RWPE1 (cell line): ENCODE data around the gene PPP1CA.
"Not testable (repeated sequence)": the region's sequence is repeated elsewhere in the genome, so short reads cannot be mapped to it uniquely, and the experiment has no call there.

ENCODE experiments used
- CTCF ChIA-PET: fragments of 350-600 bp; sonication (Branson Sonifier 250); formaldehyde crosslinking; extraction: SDS; loops from one replicate; lab custom pipeline; 2021; lab: Yijun Ruan, JAX
- POLR2A ChIA-PET: fragments of 400-600 bp; formaldehyde crosslinking; extraction: SDS; loops from one replicate; lab custom pipeline; 2020; ENCODE audit warnings: antibody characterized with exemption; ENCODE audit not compliant: low non-redundant PET; lab: Yijun Ruan, JAX
- DNase-seq: peaks from one replicate; pipeline ENCODE4 v3.0.0; 2012; ENCODE audit warnings: low spot score
- H3K27ac ChIP-seq: fragments of 450-650 bp; 2 replicates; pipeline ENCODE4 v1.5.1; 2017
- CTCF ChIP-seq: fragments of 450-650 bp; conservative IDR thresholded peaks from 2 replicates; pipeline ENCODE4 v1.5.1; 2017; ENCODE audit warnings: low read depth, mild to moderate bottlenecking

The PPP1CA gene

DNA sequence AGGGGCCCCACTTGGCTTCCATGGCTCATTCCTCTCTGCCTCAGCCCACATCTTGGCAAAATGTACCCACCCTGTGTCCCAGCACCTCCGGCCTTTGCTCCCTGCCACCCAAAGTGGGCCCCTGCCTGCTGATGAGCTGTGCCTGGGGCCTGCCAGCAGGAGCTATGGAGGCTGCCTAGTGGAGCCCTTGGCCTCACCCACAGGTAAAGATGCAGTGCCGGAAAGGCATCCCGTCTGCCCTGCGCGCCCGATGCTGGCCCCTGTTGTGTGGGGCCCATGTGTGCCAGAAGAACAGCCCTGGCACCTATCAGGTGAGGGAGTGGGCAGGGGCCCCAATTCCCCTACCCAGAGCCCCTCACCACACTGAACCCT is 3.5 kb upstream of the PPP1CA start:
- ChIA-PET CTCF (interaction anchor here (0.5 kb wide), 1 partner anchor 76 kb away, joined by 3 read pairs; no protein-coding TSS in a partner anchor), POLR2A (interaction anchor here (0.7 kb wide), 1 partner anchor 51 kb away, joined by 3 read pairs; no protein-coding TSS in a partner anchor)
- peak overlapping the region; percentile 94; the same call in 1 of the 2 replicates for H3K27ac ChIP-seq
- no peak for TF ChIP-seq CTCF
- DNase-seq, result no peak

- peak overlapping the region; percentile 94 for H3K27ac ChIP-seq
- TF ChIP-seq CTCF, result no peak
- CTCF ChIA-PET, result interaction anchor here (0.5 to 0.7 kb wide), 2 partner anchors 8 to 76 kb away, joined by 3 read pairs; no protein-coding TSS in a partner anchor
- no peak for DNase-seq
- POLR2A ChIA-PET, result interaction anchor here (0.7 kb wide), 1 partner anchor 50 kb away, joined by 3 read pairs; no protein-coding TSS in a partner anchor
These were observed 3.0 kb upstream of the PPP1CA start for GRCh38 chr11:67404515-67405195.

- ChIA-PET POLR2A (interaction anchor here (0.6 kb wide), 1 partner anchor 175 kb away, joined by 4 read pairs; no protein-coding TSS in a partner anchor), CTCF (interaction anchor here (0.6 to 1.4 kb wide), 3 partner anchors 12 to 1154 kb away, joined by 3 to 5 read pairs (median 5); partner anchors contain the start of gene RAD9A)
- peak overlapping the region; percentile 94 for H3K27ac ChIP-seq
- not testable (repeated sequence) for DNase-seq
These were observed 1.4 kb upstream of the PPP1CA start for GRCh38 chr11:67403085-67403484.

- CTCF ChIA-PET, result interaction anchor here (0.6 to 2.0 kb wide), 10 partner anchors 11 to 1155 kb away, joined by 3 to 12 read pairs (median 4); partner anchors contain the start of genes RAD9A and RPS6KB2
These were observed 658 bp upstream of the PPP1CA start for GRCh38 chr11:67402192-67402839.

GRCh38 chr11:67400942-67401494 is 640 bp downstream of the PPP1CA start:
- TF ChIP-seq CTCF, result no peak
- peak overlapping the region; percentile 94 for H3K27ac ChIP-seq
- ChIA-PET CTCF (interaction anchor here (0.6 to 2.0 kb wide), 14 partner anchors 9 to 105 kb away, joined by 3 to 13 read pairs (median 4); partner anchors contain the start of genes CABP4, RAD9A and RPS6KB2), POLR2A (interaction anchor here (0.6 to 2.4 kb wide), 6 partner anchors 9 to 104 kb away, joined by 3 to 14 read pairs (median 6); partner anchors contain the start of genes RAD9A, RPS6KB2 and TMEM134)
- DNase-seq, result no peak

More at GRCh38 chr11:67402192-67402839, 658 bp upstream of the PPP1CA start:
- DNase-seq, result not testable (repeated sequence)
- H3K27ac ChIP-seq, result peak overlapping the region; percentile 94
- POLR2A ChIA-PET, result interaction anchor here (0.6 to 2.4 kb wide), 11 partner anchors 9 to 175 kb away, joined by 3 to 14 read pairs (median 4); partner anchors contain the start of genes RAD9A, RPS6KB2 and TMEM134

- ChIA-PET CTCF (interaction anchor here (0.5 to 1.8 kb wide), 8 partner anchors 8 to 546 kb away, joined by 4 to 13 read pairs (median 6); partner anchors contain the start of genes CABP4, RAD9A and RPS6KB2), POLR2A (interaction anchor here (0.6 to 2.4 kb wide), 3 partner anchors 9 to 68 kb away, joined by 3 to 14 read pairs (median 11); partner anchors contain the start of genes RAD9A and TMEM134)
- no peak for DNase-seq
- TF ChIP-seq CTCF, result no peak
- peak overlapping the region; percentile 94 for H3K27ac ChIP-seq
These were observed 1.3 kb downstream of the PPP1CA start for GRCh38 chr11:67400251-67400941.
